Suprapubic skin (tissue), 4 donors: Measurements from ENCODE around the gene ME3. TPM values are rescaled to one million over a fixed set of nuclear protein-coding genes. Genes with fewer than 3 reads are reported as not detected.
"Not testable (repeated sequence)": the region's sequence is repeated elsewhere in the genome, so short reads cannot be mapped to it uniquely, and the experiment has no call there.

Experiments used
- DNase-seq, 2 donors: peaks; one replicate each; pipeline ENCODE4 v3.0.0-alpha.2; 2019; ENCODE audit warnings: low spot score in 2 of 2
- H3K27ac ChIP-seq: fragments of 200-600 bp; sonication (generic); one replicate; pipeline ENCODE4 v1.5.1; 2019
- H3K27me3 ChIP-seq: fragments of 200-600 bp; sonication (generic); one replicate; pipeline ENCODE4 v1.5.1; 2019
- H3K36me3 ChIP-seq: fragments of 200-600 bp; sonication (generic); one replicate; pipeline ENCODE4 v1.5.1; 2019
- H3K4me1 ChIP-seq: fragments of 200-600 bp; sonication (generic); one replicate; pipeline ENCODE4 v1.5.1; 2019
- H3K4me3 ChIP-seq: fragments of 200-600 bp; sonication (generic); one replicate; pipeline ENCODE4 v1.5.1; 2019; ENCODE audit warnings: mild to moderate bottlenecking
- H3K9me3 ChIP-seq: fragments of 200-600 bp; sonication (generic); one replicate; pipeline ENCODE4 v1.5.1; 2019
- EP300 ChIP-seq: sonication (generic); formaldehyde crosslinking; IDR thresholded peaks from one replicate; pipeline ENCODE4 v1.6.1; 2017; ENCODE audit warnings: antibody characterized with exemption
- POLR2A ChIP-seq, 2 donors: fragments of 450-650 bp; IDR thresholded peaks; one replicate each; pipeline ENCODE4 v1.6.1; 2017; ENCODE audit warnings: antibody characterized with exemption in 2 of 2, mild to moderate bottlenecking in 2 of 2, moderate library complexity in 2 of 2
- POLR2AphosphoS5 ChIP-seq, 3 donors: sonication (generic); formaldehyde crosslinking; IDR thresholded peaks; one replicate each; pipeline ENCODE4 v1.6.1; 2017; ENCODE audit warnings: antibody characterized with exemption in 3 of 3
- WGBS: methylation state at CpG from one replicate; pipeline ENCODE4 v1.1.5; 2018; 5-methylcytosine and 5-hydroxymethylcytosine counted together
- total RNA-seq, 4 donors: library from RNA; depleted of rRNA; stranded (reverse); fragments of >200 nt; gene quantifications; one replicate each; pipeline ENCODE4 v1.1.0, GENCODE V29; 2016
- TF ChIP-seq, protein P1 (sequence below), 2 donors: fragments of 200-600 bp in 1 of 2; fragments of 450-650 bp in 1 of 2; sonication (generic) in 1 of 2; IDR thresholded peaks; one replicate each; pipeline ENCODE4 v1.5.1; 2016 to 2019; ENCODE audit warnings: antibody characterized with exemption in 2 of 2, mild to moderate bottlenecking in 1 of 2, moderate library complexity in 1 of 2

Gene ME3
- total RNA-seq, 4 donors from 2014 or later, result 3.7 to 17.0 (median 9.4) TPM

DNA sequence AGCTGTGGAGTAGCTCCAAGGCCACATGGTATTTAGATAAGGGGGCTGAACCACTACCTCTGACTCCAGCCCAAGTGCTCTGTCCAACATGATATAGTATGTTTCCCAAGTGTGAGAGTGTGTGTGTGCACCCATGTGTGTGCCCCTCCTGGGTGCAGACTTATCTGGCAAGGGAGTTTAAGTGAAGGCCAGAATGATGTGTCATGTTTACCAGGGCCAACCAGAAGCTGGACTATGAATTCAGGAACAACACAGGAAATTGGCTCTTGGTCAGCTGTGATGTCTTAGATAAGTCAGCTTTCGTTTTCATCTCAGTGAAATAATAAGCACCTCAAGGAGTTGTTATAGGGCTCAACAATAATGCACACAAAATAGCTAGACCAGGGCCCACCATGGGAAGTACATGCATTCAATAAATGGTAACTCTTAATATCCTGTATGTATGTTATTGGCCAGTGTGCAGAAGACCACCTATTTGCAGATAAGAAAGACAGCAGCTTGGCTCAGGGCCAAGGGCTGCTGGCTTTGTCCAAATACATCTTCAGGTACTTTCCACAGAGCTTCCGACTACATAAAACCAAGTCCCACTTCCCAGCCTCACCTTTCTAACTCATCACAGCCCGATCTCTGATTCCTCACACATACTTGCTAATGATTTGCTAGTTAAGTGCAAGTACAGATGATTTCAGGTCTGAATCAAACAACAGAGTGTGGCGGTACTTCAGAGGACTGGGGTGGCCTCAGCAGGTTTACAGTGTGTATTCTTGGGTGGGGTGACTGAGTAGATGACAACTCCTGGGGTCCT lies 120.9 kb downstream of the ME3 start:
- Histone ChIP-seq H3K27me3 (no peaks in the 10 kb centered on the region), H3K9me3 (no peaks in the 10 kb centered on the region), H3K36me3 (no peaks in the 10 kb centered on the region), H3K4me3 (no peak overlapping the region), H3K27ac (peak overlapping the region; percentile 16), H3K4me1 (peaks cover 45% of the 10 kb centered on the region)
- DNase-seq, result no peak
- 57% methylated on average over 4 of the region's 4 CpGs for WGBS
- TF ChIP-seq, protein P1, sequence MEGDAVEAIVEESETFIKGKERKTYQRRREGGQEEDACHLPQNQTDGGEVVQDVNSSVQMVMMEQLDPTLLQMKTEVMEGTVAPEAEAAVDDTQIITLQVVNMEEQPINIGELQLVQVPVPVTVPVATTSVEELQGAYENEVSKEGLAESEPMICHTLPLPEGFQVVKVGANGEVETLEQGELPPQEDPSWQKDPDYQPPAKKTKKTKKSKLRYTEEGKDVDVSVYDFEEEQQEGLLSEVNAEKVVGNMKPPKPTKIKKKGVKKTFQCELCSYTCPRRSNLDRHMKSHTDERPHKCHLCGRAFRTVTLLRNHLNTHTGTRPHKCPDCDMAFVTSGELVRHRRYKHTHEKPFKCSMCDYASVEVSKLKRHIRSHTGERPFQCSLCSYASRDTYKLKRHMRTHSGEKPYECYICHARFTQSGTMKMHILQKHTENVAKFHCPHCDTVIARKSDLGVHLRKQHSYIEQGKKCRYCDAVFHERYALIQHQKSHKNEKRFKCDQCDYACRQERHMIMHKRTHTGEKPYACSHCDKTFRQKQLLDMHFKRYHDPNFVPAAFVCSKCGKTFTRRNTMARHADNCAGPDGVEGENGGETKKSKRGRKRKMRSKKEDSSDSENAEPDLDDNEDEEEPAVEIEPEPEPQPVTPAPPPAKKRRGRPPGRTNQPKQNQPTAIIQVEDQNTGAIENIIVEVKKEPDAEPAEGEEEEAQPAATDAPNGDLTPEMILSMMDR (IDR thresholded peaks at IDR 0.05), result no peak
- no peak for TF ChIP-seq EP300

DNA sequence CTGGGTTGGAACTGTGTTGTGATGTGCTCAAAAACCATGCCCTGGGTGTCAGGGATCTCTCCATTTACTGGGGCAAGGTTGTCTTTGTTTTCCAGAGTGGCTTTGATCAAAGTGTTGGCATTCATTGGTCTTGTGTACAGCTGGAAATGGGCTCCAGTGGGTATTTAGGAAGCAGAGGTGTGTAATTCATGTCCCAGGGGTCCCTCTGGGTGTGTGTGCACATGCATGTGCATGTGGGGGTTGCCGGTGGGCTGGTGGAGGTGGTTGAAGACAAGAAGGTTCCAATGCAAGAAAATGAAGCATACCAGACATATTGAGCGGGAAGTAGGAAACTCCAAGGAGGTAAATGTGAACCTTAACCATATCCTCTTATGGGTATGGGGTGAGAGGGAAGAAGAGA lies 121.7 kb downstream of the ME3 start:
- Histone ChIP-seq H3K4me1 (peaks cover 40% of the 10 kb centered on the region), H3K4me3 (no peak overlapping the region), H3K9me3 (no peaks in the 10 kb centered on the region), H3K27ac (peak overlapping the region; percentile 16), H3K36me3 (no peaks in the 10 kb centered on the region), H3K27me3 (no peaks in the 10 kb centered on the region)
- TF ChIP-seq EP300, result no peak
- TF ChIP-seq, protein P1 (IDR thresholded peaks at IDR 0.05), result no peak
- no peak for TF ChIP-seq POLR2A (IDR thresholded peaks at IDR 0.05)
- TF ChIP-seq POLR2AphosphoS5 (IDR thresholded peaks at IDR 0.05), result no peak
- no peak for DNase-seq
- 96% methylated on average over 2 of the region's 2 CpGs for WGBS

DNA sequence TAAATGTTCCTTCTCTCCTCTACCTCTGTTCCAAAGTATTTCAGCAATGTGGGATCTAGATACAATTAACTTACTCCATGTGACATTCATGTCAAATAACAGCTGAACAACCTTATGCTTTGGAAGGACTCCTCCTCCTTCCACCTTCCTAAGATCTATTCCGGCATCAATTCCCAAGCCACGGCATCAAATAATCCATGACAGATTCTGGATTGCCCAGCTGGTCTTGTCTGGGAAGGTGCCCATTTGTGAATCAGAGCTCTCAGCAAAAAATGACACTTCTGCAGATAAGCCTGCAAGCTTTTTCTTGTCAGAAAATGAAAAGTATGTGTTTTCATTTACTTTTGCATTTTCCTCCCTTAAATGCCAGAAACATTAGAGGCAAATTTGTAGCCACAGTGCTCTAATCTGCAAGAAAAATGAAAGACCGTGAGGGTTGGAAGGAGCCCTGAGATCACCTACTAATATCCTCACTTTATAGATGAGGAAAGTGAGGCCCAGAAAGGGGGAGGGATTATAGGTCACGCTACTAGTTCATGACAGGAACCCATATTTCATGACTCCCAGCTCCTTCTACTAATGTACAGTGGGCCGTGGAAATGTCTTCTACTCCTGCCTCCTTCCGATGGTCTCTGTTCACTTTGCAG lies 124.0 kb downstream of the ME3 start:
- DNase-seq, result no peak
- WGBS, result 49% methylated on average over 6 of the region's 6 CpGs
- no peak overlapping the region for H3K4me3 ChIP-seq

DNA sequence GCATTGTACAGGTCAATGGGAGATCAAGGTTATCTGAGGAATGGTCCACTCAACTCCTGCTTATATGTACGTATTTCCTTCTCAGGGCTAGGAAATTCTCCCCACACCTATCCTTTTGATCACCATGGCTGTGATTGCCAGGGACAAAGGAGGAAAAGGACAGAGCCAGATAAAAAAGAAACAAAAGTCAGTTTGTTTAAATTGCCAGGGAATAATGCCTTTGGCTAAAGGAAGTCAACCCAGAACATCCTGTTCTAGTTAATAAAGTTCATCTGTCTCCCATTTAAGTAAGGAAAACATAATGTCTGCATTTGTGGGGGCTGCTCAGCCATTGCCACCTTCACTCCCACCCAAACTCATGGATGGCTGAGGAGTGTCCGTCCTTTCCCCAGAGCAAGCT lies 124.7 kb downstream of the ME3 start:
- no peaks in the 10 kb centered on the region for H3K9me3 ChIP-seq
- no peaks in the 10 kb centered on the region for H3K27me3 ChIP-seq
- no peak for DNase-seq
- 44% methylated on average over 2 of the region's 2 CpGs for WGBS
- TF ChIP-seq POLR2A (IDR thresholded peaks at IDR 0.05) (no peak), POLR2AphosphoS5 (IDR thresholded peaks at IDR 0.05) (peak in 1 of 3 donors; percentile 33)
- H3K36me3 ChIP-seq, result no peaks in the 10 kb centered on the region
- peak overlapping the region; percentile 81 for H3K27ac ChIP-seq
- peaks cover 28% of the 10 kb centered on the region for H3K4me1 ChIP-seq
- no peak overlapping the region for H3K4me3 ChIP-seq

More for the DNA sequence above, 124.0 kb downstream of the ME3 start:
- Histone ChIP-seq H3K4me1 (peaks cover 31% of the 10 kb centered on the region), H3K27me3 (no peaks in the 10 kb centered on the region), H3K27ac (peak overlapping the region; percentile 81), H3K36me3 (no peaks in the 10 kb centered on the region), H3K9me3 (no peaks in the 10 kb centered on the region)
- no peak for TF ChIP-seq POLR2AphosphoS5 (IDR thresholded peaks at IDR 0.05)
- TF ChIP-seq POLR2A (IDR thresholded peaks at IDR 0.05), result no peak
- TF ChIP-seq, protein P1 (IDR thresholded peaks at IDR 0.05), result no peak

DNA sequence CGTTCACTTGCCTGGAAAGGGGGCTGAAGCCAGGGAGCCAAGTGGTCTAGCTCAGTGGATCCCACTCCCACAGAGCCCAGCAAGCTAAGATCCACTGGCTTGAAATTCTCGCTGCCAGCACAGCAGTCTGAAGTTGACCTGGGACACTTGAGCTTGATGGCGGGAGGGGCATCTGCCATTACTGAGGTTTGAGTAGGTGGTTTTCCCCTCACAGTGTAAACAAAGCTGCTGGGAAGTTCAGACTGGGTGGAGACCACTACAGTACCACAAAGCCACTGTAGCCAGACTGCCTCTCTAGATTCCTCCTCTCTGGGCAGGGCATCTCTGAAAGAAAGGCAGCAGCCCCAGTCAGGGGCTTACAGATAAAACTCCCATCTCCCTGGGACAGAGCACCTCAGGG lies 131.1 kb downstream of the ME3 start:
- H3K4me1 ChIP-seq, H3K9me3 ChIP-seq, H3K4me3 ChIP-seq, H3K27me3 ChIP-seq, DNase-seq, H3K36me3 ChIP-seq, H3K27ac ChIP-seq: not testable (repeated sequence)
- WGBS, result 88% methylated on average over 3 of the region's 3 CpGs

- TF ChIP-seq POLR2AphosphoS5 (IDR thresholded peaks at IDR 0.05) (no peak), EP300 (no peak), POLR2A (IDR thresholded peaks at IDR 0.05) (no peak)
- TF ChIP-seq, protein P1 (IDR thresholded peaks at IDR 0.05), result no peak
- 86% methylated on average over 3 of the region's 3 CpGs for WGBS
- H3K27ac ChIP-seq, result no peak overlapping the region
- H3K36me3 ChIP-seq, result no peaks in the 10 kb centered on the region
- H3K4me1 ChIP-seq, result no peaks in the 10 kb centered on the region
- H3K27me3 ChIP-seq, result no peaks in the 10 kb centered on the region
- DNase-seq, result no peak
- no peak overlapping the region for H3K4me3 ChIP-seq
- H3K9me3 ChIP-seq, result no peaks in the 10 kb centered on the region
These were observed 134.2 kb downstream of the ME3 start for GRCh38 chr11:86538223-86538548.
